HG03159 (cell line): ENCODE data around the gene AMPD3.

Experiments used
- ATAC-seq: cut with Tn5 transposase; IDR thresholded peaks from one replicate; pipeline ENCODE4 v1.9.1; 2021; ENCODE audit warnings: mild to moderate bottlenecking, moderate library complexity; ENCODE audit not compliant: unreplicated experiment

AMPD3 gene

DNA sequence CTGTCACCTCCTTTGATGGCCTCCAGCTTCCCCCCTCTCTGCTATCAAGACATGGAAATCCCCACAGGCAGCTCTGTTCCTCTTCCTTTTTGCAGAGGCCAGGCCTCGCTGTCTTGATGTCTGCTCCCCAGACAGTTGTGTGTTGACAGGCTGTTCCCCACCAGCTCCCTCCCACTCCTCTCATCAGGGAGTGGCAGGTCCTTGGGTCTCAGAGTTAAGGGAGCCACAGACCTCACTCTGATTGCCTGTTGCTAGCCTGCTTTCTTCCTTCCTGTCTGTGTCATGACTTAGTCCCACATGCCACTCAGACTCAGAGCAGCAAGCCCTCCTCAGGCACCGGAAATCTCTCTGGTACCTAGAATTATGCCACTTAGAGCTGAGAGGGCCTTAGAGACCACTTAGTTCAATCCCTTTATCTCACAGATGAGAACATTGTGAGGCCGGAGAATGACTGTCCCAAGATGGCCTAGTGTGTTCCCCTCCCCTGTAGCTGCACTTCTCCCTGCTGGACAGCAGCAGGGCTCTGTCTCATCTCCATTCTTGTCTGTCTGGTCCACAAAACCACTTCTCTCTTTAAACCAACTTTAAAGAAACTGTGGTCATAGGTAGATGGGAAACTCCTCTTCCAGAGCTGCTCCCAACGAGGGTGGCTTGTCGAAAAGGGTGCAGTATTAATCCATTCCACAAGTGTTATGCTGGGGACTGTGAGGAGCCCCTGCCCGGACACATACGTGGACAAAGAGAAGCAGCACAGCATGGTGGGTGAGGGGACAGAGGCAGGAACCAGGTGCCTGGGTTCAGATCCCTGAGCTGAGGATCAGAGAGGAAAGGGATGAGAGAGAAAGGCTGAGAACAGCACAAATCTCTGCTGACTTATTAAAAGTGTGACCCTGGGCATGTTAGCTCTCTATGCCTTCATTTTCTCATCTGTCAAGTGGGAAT, 4.2 kb downstream of the AMPD3 start:
- ATAC-seq, result peak; percentile 58

DNA sequence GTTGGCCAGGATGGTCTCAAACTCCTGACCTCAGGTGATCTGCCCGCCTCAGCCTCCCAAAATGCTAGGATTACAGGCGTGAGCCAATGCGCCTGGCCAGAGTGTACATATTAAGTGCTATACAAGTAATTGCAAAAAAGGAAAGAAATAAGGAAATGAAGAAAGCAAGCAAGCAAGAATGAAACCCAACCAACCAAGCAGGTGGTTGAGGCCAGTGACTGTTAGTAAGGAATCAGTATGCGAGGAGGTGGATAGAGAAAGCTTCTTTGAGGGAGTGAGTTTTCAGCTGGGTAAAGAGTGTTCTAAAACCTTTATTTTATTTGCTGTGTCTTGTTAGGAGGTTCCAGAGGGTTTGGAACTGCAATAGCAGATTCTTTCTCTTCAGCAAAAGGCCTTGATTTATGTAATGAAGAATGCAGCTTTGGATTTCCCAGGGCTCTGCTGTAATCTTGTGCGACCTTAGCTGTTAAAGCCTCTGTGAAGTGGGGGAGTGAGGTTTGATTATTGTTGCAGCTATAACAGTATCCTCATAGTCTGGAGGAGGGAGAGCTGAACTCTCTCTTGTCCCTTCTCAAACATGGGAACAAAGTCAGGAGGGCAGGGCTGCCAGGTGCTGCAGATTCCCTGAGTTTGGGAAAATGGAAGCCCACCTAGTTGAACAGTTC, 5.7 kb downstream of the AMPD3 start:
- ATAC-seq, result peak; percentile 24

DNA sequence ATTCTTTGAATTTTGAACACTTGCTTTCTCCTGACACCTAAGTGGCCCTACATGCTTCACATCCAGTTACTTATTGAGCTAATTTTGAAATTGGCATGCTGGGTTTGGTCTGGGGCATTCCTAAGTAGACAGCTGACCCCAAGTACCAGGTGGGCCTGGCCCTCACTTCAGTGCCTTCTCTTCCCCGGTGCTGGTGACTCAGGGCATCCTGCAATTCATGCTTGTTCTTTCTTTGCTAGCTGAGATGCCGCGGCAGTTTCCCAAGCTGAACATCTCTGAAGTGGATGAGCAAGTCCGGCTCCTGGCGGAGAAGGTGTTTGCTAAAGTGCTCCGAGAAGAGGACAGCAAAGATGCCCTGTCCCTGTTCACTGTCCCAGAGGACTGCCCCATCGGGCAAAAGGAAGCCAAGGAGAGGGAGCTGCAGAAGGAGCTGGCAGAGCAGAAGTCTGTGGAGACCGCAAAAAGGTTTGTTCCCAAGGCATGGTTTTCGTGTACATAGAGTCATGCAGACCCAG, 6.3 kb downstream of the AMPD3 start:
- ATAC-seq, result no peak

DNA sequence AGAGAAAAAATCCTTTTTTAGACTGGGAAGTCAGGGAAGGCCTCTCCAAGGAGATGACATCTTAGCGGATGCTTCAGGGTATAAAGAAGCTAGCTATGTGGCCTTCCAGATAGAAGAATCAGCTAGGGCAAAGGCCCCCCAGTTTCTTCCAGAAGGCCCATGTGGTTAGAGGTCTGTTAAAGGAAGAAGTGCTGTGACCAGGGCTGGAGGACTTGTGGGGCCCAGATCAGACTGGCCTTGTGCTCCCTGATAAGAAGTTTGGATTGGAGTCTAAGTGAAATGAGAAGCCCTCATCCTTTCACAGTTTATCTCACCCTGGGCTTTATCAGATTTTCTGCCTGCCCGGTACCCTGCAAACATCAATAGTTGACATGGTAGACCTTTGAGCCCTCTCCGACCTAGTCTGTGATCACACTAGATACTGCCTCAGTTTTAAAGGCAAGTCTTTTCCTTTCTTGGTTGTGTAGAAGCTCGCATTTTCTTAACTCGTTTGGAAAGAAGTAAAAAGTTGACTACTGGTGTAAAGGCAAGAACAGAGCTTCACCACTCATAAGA, 7.8 kb downstream of the AMPD3 start:
- ATAC-seq, result no peak

DNA sequence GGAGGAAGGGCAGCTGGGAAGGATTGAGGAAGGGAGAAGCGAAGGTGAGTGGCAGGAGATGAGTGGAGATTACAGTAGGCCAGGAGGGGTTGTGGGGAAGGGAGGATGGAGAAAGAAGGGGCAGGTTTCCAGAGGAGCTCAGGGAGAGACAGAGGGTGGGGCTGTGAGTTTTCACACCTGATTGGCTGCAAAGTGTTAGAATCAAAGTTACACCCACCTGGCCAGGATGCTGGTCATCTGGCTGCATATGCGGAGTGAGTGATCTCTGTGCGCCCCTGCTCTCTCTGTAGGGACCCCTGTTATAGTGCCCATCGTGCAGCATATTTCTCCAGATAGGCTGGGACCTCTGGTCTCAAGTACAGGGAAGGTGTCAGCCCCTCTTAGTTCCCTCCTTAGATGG, 18.3 kb downstream of the AMPD3 start:
- ATAC-seq, result no peak

DNA sequence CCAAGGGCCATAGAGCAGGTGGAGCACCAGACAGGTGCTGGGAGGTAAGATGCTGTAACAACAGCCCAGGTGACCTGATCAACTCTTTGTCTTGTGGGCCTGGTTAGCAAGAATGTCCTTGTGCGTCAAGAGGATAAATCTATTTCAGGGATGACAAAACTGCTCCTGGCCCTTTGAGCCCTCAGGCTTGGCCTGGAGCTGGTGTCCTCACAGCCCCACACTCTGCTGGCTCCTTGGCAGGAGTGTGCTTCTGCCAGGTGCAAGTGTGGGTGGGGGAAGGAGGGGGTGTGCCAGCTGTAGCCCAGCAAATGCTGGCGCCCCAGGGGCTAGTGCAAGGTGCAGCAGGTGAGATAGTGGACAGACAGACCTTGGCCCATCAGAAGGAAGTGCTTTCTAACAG, 19.5 kb downstream of the AMPD3 start:
- ATAC-seq, result no peak

DNA sequence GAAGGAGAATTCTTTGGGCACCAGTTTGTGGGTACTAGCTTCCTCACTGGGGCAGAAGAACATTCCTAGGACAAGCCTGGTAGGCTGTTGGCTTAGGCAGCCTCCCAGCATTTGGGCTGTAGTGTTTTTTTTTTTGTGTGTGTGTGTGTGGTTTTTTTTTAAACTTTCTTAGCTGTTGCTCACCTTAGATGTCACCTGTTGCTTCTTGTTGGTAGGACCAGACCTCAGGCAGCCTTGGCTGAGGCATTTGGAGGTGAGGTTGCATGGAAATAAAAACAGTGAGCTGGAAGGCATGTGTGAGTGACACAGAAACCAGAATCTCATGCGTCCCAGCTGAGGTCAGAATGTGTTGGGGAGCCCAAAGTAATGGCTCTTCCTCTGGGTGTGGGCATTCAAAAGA, 21.3 kb downstream of the AMPD3 start:
- ATAC-seq, result no peak

DNA sequence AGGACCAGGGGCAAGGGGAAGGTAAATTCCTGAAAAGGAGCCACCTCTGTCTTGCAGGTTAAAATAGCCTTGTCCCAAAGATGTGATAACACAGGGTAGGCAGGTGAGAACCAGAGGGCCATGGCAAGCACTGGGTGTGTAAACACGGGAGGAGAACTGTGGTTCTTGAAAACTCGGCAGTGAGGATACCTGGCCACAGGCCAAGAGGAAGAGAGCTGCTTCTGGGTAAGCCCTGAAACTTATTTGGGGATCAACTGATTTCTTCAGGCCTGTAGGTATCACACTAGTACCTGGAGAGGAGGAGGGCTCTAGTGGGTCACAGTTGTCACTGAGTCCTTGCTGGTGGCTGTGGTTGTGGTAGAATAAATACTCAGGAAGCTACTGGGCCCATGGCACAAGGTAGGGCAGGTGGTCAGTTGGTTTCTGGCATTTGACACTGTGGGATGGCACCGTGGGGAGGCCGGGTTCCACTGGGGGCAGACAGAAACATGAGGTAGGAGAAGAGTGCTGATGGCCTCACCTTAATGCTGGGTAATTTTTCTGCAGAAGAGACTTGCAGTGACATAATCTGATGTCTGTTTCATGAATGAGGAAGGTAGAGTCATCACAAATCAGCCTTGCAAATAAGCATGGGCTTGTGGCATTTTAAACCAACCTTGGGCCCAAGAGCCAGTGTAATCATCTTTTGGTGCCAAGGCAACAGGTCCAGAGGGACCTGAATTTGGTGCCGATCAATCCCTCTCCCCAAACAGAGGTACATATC, 22.0 kb downstream of the AMPD3 start:
- no peak for ATAC-seq

DNA sequence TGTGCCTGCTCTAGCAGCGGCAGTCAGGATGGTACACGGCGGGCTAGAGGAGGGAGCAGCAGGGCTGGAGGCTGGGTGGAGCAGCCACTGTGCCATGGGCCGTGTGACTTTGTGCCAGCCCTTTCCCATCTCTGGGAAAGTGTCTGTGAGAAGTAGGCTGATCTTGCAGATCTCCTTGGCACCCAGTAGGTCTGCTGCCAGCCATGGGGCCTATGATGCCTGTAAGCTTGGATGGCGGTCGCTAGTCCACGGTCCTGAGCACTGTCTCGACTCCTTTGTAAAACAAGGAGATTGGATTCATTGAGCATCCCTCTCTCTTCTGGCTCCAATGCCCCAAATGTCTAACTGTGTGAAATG, 22.6 kb downstream of the AMPD3 start:
- no peak for ATAC-seq

DNA sequence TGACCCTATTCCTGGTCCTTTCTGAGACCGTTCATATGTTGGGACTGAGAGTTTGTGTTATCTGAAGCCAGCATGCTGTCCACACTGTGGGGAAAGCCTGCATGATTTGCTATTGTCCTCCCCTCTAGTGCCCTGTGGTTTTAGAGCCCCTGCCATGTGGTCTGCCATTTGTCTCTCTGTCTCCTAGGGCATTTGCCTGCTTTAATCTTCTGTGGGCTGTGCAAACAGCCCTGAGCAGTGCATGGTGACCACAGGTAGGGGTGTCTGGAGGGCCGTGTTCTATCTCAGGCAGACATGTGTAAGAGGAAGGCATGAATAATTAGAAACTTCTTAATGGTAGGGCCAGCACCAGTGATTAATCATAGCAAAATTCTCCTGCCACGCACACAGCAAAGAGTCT, 23.0 kb downstream of the AMPD3 start:
- no peak for ATAC-seq

DNA sequence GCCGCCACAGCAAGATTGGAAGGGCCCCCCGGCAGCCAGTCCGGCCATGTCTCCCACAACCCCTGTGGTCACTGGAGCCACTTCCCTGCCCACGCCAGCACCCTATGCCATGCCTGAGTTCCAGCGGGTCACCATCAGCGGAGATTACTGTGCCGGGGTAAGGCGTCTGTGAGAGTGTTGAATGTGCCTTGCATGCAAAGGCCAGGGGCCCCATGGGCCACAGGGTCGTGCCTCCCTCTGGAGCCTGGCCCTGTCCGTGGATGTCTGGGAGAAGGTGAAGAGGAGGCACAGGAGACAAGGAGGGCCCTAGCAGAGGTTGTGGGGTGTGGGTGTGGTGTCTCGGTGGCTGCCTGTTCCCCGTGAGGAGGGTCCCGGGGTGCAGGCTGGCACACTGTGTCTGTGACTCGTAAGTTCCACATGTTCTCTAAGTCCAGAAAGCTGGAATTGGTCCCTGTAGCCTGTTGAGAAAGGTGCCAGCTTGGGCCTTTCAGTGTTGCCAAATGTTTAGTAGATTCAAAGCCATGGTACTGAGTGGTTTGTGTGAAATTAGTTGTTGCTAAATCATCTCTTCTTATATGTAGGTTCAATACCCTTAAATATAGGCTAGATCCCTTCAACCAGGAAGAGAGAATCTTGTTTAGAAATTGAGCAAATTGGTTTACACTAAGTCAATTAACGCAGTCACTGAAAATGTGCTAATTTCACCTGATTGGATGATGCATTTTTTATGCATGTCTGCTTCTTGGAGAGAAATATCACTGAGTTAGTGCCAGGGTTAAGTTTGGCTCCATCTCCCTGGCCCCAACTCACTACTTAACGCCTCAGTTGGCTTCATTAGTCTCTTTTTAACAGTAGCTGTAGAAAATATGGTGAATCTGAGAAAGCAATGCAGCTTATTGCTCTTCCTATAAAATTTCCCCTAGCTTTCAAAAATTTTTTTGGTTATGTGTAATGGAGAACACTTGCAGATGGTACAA, 23.8 kb downstream of the AMPD3 start:
- ATAC-seq, result no peak

DNA sequence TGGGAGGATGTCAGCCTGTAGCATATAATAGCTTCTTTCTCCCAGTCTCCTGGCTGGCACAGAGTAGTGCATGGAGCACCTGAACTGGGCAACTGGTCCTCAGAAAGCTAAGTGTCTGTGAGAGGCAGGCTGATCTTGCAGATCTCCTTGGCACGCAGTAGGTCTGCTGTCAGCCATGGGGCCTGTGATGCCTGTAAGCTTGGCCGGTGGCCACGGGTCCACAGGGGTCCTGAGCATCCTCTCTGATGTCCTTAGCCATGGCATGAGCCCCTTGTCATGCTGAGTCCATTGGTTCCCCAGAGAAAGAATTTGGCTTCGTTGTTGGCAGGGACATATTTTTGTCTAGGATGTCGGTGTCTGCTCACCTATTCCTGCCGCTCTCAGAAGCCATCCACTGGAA, 25.0 kb downstream of the AMPD3 start:
- no peak for ATAC-seq

DNA sequence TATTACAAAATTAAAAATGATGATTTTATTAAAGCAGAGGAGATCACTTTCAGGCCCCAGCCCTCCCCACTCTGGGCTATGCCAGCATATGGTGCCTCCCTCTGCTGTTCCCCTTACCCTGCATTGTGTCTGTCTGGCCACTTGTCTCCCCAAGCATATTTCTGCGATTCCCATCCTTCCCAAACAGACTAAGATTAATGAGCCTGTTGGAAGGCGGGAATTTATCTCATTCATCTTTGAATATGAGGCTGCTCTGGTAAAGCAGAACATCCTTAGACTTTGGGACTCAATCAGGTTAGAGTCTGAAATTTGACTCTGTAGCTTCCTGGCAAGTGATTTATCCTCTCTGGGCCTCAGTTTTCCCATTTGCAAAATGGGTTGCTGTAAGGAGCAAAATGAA, 25.7 kb downstream of the AMPD3 start:
- no peak for ATAC-seq

DNA sequence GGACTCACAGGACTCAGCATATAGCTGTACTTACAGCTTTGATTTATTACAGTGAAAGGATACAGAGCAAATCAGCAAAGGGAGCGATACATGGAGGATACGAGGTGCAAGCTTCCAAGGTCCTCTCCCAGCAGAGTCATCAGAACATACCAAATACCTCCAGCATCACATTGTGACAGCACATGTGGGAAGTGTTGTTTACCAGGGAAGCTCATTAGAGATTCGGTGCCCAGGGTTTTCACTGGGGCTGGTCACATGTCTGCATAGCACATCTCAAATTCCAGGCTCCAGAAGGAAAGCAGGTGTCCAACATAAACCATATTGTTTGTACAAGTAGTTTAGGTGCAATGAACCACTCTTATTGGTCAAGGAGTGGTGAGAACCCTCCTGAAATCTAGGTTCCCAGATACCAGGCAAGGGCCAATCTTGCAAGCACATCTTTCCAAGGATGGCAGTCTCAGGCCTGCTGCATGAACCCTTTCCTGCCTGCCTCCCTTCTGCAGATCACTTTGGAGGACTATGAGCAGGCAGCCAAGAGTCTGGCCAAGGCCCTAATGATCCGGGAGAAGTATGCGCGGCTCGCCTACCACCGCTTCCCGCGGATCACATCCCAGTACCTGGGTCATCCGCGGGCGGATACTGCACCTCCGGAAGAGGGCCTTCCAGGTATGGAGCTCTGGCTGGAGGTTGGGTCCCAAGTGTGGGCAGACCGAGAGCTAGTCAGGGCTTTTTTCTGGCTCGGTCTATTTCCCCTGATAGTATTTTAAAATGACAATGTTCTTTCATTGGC, 26.7 kb downstream of the AMPD3 start:
- ATAC-seq, result no peak

DNA sequence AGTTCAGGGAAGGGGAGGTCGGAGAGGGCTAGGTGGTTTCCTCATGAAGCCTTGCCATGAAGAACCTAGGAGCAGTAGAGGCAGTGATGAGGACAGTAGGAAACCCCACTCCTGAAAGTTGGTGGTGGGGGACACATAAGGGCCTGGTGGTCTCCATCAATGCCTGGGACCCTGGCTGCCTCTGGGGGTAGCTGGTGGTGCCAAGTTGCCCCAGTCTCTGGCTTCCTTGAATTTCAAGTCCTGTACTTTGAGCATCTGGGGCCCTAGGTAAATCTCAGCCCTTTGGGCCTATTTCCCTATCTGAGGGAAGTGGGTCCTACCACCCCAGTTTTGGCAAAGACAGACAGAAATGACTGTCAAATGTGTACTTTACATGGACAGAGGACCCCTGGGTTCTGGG, 28.1 kb downstream of the AMPD3 start:
- no peak for ATAC-seq

DNA sequence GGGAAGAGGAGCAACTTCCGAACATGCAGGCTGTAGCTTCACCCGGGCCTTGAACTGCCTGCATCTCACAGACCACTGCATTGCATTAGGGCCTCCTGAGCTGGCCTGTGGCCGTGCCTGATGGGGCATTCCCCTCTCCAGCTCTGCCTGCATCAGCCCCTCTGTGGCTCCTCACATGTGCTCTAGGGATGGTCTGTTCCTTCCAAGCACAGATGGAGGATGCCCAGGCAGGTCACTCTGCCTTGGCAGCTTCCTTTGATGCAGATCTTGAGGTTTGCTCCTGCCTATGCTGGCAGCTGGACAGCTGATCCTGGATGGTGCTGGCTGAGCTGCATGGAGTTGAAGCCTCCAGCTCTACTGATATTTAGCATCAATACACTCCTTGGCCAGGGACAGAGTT, 28.5 kb downstream of the AMPD3 start:
- no peak for ATAC-seq

DNA sequence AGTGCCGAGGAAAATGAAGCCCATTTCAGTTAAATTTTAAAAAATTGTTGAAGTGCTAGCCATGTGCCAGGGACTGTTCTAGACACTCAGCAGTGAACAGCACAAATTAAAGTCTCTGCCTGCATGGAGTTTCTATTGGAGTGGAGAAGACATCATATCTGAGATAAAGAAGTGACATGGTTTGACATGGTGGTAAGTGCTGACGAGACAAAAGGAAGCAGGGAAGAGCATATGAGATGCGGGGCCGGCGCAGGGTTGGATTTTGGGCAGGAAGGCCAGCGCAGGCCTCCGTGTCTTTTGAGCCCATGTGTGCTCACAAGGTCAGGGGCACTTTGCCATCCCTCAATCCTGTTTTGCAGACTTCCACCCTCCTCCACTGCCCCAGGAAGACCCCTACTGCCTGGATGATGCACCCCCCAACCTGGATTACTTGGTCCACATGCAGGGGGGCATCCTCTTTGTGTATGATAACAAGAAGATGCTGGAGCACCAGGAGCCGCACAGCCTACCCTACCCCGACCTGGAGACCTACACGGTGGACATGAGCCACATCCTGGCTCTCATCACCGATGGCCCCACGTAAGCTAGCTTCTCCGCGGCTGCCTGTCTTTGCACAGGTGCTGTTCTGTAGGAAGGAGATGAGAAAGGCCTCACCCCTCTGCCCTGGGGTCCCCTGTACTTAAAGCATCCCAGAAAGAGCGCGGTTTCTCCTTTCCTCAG, 29.6 kb downstream of the AMPD3 start:
- no peak for ATAC-seq

DNA sequence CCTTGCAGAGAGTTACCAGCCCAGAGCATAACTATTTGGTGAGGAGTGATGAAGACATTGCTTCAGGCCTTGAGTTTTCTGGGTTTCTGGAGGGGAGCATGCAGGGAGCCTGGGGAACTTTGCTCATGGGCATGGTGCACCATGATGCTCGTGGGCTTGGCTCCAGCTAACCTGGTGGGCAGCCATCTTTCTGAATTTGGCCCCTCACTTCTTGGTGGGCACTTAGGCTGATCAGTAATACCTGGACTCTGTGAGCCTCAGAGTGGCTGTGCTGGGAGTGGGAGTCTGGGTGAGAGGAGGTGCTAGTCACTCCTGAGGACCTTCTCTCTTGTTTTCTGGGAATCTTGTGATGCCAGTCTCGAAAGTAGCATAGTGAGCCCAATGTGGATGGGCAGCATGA, 30.6 kb downstream of the AMPD3 start:
- ATAC-seq, result no peak
